GM19025 (cell line): ENCODE data around the gene ERICH6B.

Source experiments
- ATAC-seq: cut with Tn5 transposase; IDR thresholded peaks from one replicate; pipeline ENCODE4 v1.9.1; 2021; ENCODE audit warnings: mild to moderate bottlenecking, low read depth, moderate library complexity; ENCODE audit not compliant: unreplicated experiment

ERICH6B gene

GRCh38 chr13:45545686-45546409 is 69.7 kb downstream of the ERICH6B start:
- no peak for ATAC-seq

GRCh38 chr13:45544520-45544919 is 71.0 kb downstream of the ERICH6B start:
- ATAC-seq = no peak

GRCh38 chr13:45542878-45543277 is 72.7 kb downstream of the ERICH6B start:
- ATAC-seq = no peak

- no peak for ATAC-seq
Observed at GRCh38 chr13:45542391-45542790, 73.1 kb downstream of the ERICH6B start.

GRCh38 chr13:45541806-45542205 is 73.7 kb downstream of the ERICH6B start:
- ATAC-seq = no peak

- no peak for ATAC-seq
Observed at GRCh38 chr13:45540864-45541263, 74.7 kb downstream of the ERICH6B start.

GRCh38 chr13:45540195-45540594 is 75.3 kb downstream of the ERICH6B start:
- ATAC-seq = no peak

- no peak for ATAC-seq
Observed at GRCh38 chr13:45538382-45538781, 77.2 kb downstream of the ERICH6B start.

GRCh38 chr13:45537516-45537915 is 78.0 kb downstream of the ERICH6B start:
- ATAC-seq = no peak

GRCh38 chr13:45536224-45536623 is 79.3 kb downstream of the ERICH6B start:
- ATAC-seq = no peak

GRCh38 chr13:45534604-45535003 is 80.9 kb downstream of the ERICH6B start:
- no peak for ATAC-seq

- no peak for ATAC-seq
Observed at GRCh38 chr13:45529758-45530157, 85.8 kb downstream of the ERICH6B start.

- no peak for ATAC-seq
Observed at GRCh38 chr13:45527699-45528462, 87.7 kb downstream of the ERICH6B start.

- ATAC-seq = no peak
Observed at GRCh38 chr13:45522571-45522970, 93.0 kb downstream of the ERICH6B start.

GRCh38 chr13:45521297-45521696 is 94.2 kb downstream of the ERICH6B start:
- no peak for ATAC-seq

GRCh38 chr13:45519493-45519892 is 96.0 kb downstream of the ERICH6B start:
- ATAC-seq = no peak

GRCh38 chr13:45518525-45519245 is 96.9 kb downstream of the ERICH6B start:
- ATAC-seq = no peak

- ATAC-seq = no peak
Observed at GRCh38 chr13:45516757-45517156, 98.8 kb downstream of the ERICH6B start.

GRCh38 chr13:45512098-45512496 is 103.4 kb downstream of the ERICH6B start:
- no peak for ATAC-seq

- ATAC-seq = no peak
Observed at GRCh38 chr13:45511310-45512097, 104.0 kb downstream of the ERICH6B start.

GRCh38 chr13:45510672-45511071 is 104.9 kb downstream of the ERICH6B start:
- no peak for ATAC-seq
